ENCODE measurements around the gene GP9.

DNA sequence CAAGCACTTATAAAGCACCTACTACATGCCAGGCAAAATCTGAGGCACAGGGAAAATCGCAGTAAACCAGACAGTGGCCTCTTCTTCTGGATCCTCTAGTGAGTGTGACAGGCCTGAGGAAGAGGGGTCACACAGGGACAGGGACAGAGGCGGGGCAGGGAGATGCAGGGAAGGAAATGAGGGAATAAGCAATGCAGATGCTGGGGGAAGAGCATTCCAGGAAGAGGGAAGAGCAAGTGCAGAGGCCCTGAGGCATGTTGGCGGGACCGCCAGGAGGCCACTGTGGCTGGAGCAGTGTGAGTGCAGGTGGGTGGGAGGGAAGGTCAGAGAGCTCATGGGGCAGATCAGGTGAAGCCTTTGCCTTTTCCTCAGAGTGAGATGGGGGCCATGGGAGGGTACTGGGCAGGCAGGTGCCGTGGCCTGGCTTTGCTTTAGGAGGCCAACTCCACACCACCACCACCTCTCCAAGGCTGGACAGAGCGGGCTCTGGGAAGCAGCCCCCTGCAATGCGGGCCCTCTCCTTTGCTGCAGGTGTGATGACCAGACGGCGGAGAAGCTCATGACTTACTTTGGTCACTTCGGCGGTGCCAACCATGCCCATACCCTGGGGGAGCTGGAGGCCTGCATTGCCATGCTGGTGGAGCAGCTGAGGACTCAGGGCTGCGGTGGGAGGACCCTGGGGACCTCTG lies 26.8 kb upstream of the GP9 start:
- TF ChIP-seq, protein P1, sequence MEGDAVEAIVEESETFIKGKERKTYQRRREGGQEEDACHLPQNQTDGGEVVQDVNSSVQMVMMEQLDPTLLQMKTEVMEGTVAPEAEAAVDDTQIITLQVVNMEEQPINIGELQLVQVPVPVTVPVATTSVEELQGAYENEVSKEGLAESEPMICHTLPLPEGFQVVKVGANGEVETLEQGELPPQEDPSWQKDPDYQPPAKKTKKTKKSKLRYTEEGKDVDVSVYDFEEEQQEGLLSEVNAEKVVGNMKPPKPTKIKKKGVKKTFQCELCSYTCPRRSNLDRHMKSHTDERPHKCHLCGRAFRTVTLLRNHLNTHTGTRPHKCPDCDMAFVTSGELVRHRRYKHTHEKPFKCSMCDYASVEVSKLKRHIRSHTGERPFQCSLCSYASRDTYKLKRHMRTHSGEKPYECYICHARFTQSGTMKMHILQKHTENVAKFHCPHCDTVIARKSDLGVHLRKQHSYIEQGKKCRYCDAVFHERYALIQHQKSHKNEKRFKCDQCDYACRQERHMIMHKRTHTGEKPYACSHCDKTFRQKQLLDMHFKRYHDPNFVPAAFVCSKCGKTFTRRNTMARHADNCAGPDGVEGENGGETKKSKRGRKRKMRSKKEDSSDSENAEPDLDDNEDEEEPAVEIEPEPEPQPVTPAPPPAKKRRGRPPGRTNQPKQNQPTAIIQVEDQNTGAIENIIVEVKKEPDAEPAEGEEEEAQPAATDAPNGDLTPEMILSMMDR (IDR thresholded peaks at IDR 0.05; ENCODE audit: low read depth, low read length, missing input control) = no peak
- TF ChIP-seq TAF1 (conservative IDR thresholded peaks at IDR 0.05) (no peak), HNF4G (IDR thresholded peaks at IDR 0.05) (no peak), RAD21 (IDR thresholded peaks at IDR 0.05) (no peak)
- TF ChIP-seq, protein P2, sequence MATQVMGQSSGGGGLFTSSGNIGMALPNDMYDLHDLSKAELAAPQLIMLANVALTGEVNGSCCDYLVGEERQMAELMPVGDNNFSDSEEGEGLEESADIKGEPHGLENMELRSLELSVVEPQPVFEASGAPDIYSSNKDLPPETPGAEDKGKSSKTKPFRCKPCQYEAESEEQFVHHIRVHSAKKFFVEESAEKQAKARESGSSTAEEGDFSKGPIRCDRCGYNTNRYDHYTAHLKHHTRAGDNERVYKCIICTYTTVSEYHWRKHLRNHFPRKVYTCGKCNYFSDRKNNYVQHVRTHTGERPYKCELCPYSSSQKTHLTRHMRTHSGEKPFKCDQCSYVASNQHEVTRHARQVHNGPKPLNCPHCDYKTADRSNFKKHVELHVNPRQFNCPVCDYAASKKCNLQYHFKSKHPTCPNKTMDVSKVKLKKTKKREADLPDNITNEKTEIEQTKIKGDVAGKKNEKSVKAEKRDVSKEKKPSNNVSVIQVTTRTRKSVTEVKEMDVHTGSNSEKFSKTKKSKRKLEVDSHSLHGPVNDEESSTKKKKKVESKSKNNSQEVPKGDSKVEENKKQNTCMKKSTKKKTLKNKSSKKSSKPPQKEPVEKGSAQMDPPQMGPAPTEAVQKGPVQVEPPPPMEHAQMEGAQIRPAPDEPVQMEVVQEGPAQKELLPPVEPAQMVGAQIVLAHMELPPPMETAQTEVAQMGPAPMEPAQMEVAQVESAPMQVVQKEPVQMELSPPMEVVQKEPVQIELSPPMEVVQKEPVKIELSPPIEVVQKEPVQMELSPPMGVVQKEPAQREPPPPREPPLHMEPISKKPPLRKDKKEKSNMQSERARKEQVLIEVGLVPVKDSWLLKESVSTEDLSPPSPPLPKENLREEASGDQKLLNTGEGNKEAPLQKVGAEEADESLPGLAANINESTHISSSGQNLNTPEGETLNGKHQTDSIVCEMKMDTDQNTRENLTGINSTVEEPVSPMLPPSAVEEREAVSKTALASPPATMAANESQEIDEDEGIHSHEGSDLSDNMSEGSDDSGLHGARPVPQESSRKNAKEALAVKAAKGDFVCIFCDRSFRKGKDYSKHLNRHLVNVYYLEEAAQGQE (IDR thresholded peaks at IDR 0.05) = no peak
- TF ChIP-seq, protein P3, sequence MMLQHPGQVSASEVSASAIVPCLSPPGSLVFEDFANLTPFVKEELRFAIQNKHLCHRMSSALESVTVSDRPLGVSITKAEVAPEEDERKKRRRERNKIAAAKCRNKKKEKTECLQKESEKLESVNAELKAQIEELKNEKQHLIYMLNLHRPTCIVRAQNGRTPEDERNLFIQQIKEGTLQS (IDR thresholded peaks at IDR 0.05) = no peak

Measured in liver (tissue), 3 donors.